ENCODE data around the gene SLC46A2. TPM values are rescaled to one million over a fixed set of nuclear protein-coding genes. Genes with fewer than 3 reads are reported as not detected.

The SLC46A2 gene
- polyA plus RNA-seq, 1 donor from 2014 or later = not detected

DNA sequence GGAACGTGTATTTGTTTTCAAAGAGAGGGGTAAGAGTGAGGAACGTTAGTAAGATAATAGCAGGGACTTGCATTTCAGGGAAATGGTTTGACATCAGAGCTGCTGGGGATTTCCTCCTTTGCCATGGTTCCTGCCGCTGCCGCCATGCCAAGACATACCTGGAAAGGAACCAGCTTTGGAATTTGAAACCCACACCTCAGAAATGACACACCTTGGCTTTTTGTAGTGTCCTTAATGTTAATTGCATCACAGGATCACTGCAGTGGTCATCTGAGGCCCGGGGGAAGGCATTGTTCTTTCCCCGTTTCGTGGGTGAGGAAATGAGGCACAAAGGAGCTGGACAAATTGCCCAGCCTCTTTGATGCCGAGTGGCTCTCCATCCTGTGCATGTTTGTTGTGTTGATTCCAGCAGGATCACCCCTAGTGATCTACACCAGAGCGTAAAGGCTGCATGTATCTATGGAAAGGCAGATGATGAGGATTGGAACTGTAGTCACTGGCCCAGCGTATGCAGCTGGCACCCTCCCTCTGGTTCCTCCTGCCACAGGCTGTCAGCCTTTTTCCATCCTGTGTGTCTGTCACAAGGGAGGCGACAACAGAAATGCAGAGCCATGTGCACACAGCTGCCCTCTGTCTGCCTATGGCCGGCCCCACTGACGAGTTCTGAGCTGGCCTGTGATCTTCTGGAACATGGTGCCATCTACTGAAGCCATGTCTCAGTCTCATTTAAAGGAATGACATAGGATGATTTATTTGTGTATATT is 37.8 kb downstream of the SLC46A2 start:
- Histone ChIP-seq H3K4me2 (ENCODE audit: low read length) (no peak overlapping the region), H3K4me3 (ENCODE audit: low read length) (no peak overlapping the region), H3K36me3 (ENCODE audit: insufficient read depth, low read length) (no peaks in the 10 kb centered on the region), H3K27me3 (ENCODE audit: insufficient read depth, low read depth, low read length) (no peaks in the 10 kb centered on the region), H3K9ac (ENCODE audit: low read length) (no peak overlapping the region), H3F3A (ENCODE audit: insufficient read depth, low read length, poor library complexity, severe bottlenecking) (no peaks in the 10 kb centered on the region), H3K9me3 (ENCODE audit: low read length) (no peaks in the 10 kb centered on the region), H4K20me1 (ENCODE audit: insufficient read depth) (no peaks in the 10 kb centered on the region), H3K9me2 (ENCODE audit: insufficient read depth, low read length) (no peaks in the 10 kb centered on the region), H3K79me2 (replicated peaks; ENCODE audit: insufficient read depth, low read length) (no peaks in the 10 kb centered on the region), H3K27ac (ENCODE audit: low read length) (no peak overlapping the region), H2AFZ (ENCODE audit: low read depth, low read length) (no peak overlapping the region)
- TF ChIP-seq EP300 (conservative IDR thresholded peaks at IDR 0.05; ENCODE audit: poor library complexity, severe bottlenecking) = no peak
- no peak for TF ChIP-seq TAF1 (IDR thresholded peaks at IDR 0.05; ENCODE audit: low read depth)

GRCh38 chr9:112850840-112851239 is 39.8 kb downstream of the SLC46A2 start:
- no peak for TF ChIP-seq EP300 (conservative IDR thresholded peaks at IDR 0.05; ENCODE audit: poor library complexity, severe bottlenecking)
- TF ChIP-seq RAD21 (conservative IDR thresholded peaks at IDR 0.05) = no peak
- TF ChIP-seq CTCF (IDR thresholded peaks at IDR 0.05; ENCODE audit: poor library complexity, severe bottlenecking) = no peak
- TF ChIP-seq EZH2 (IDR thresholded peaks at IDR 0.05; ENCODE audit: borderline replicate concordance, insufficient read depth, low read length, poor library complexity, severe bottlenecking) = no peak
- no peak for TF ChIP-seq POLR2AphosphoS5 (IDR thresholded peaks at IDR 0.05)
- TF ChIP-seq, protein P1, sequence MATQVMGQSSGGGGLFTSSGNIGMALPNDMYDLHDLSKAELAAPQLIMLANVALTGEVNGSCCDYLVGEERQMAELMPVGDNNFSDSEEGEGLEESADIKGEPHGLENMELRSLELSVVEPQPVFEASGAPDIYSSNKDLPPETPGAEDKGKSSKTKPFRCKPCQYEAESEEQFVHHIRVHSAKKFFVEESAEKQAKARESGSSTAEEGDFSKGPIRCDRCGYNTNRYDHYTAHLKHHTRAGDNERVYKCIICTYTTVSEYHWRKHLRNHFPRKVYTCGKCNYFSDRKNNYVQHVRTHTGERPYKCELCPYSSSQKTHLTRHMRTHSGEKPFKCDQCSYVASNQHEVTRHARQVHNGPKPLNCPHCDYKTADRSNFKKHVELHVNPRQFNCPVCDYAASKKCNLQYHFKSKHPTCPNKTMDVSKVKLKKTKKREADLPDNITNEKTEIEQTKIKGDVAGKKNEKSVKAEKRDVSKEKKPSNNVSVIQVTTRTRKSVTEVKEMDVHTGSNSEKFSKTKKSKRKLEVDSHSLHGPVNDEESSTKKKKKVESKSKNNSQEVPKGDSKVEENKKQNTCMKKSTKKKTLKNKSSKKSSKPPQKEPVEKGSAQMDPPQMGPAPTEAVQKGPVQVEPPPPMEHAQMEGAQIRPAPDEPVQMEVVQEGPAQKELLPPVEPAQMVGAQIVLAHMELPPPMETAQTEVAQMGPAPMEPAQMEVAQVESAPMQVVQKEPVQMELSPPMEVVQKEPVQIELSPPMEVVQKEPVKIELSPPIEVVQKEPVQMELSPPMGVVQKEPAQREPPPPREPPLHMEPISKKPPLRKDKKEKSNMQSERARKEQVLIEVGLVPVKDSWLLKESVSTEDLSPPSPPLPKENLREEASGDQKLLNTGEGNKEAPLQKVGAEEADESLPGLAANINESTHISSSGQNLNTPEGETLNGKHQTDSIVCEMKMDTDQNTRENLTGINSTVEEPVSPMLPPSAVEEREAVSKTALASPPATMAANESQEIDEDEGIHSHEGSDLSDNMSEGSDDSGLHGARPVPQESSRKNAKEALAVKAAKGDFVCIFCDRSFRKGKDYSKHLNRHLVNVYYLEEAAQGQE (IDR thresholded peaks at IDR 0.05; ENCODE audit: borderline replicate concordance) = no peak
- no peak for TF ChIP-seq MXI1 (conservative IDR thresholded peaks at IDR 0.05; ENCODE audit: poor library complexity, severe bottlenecking)
- no peak for TF ChIP-seq TAF1 (IDR thresholded peaks at IDR 0.05; ENCODE audit: low read depth)
- TF ChIP-seq SMC3 (conservative IDR thresholded peaks at IDR 0.05; ENCODE audit: poor library complexity) = no peak
- no peaks in the 10 kb centered on the region for H3K9me3 ChIP-seq (ENCODE audit: low read length)

More at GRCh38 chr9:112850840-112851239, 39.8 kb downstream of the SLC46A2 start:
- no peak overlapping the region for H3K27ac ChIP-seq (ENCODE audit: low read length)
- no peak overlapping the region for H2AFZ ChIP-seq (ENCODE audit: low read depth, low read length)
- no peak overlapping the region for H3K4me2 ChIP-seq (ENCODE audit: low read length)
- no peaks in the 10 kb centered on the region for H3K36me3 ChIP-seq (ENCODE audit: insufficient read depth, low read length)
- no peaks in the 10 kb centered on the region for H4K20me1 ChIP-seq (ENCODE audit: insufficient read depth)
- H3K9me2 ChIP-seq (ENCODE audit: insufficient read depth, low read length) = no peaks in the 10 kb centered on the region
- H3K9ac ChIP-seq (ENCODE audit: low read length) = no peak overlapping the region
- H3F3A ChIP-seq (ENCODE audit: insufficient read depth, low read length, poor library complexity, severe bottlenecking) = no peaks in the 10 kb centered on the region
- H3K79me2 ChIP-seq (replicated peaks; ENCODE audit: insufficient read depth, low read length) = no peaks in the 10 kb centered on the region
- H3K4me3 ChIP-seq (ENCODE audit: low read length) = no peak overlapping the region
- H3K27me3 ChIP-seq (ENCODE audit: insufficient read depth, low read depth, low read length) = no peaks in the 10 kb centered on the region

All from neural cell (in vitro differentiated cells).